Head of caudate nucleus (tissue), 42 donors: ENCODE measurements around the gene CITED2.
"Not testable (repeated sequence)": the region's sequence is repeated elsewhere in the genome, so short reads cannot be mapped to it uniquely, and the experiment has no call there.

Source experiments
- DNase-seq, 42 donors: peaks; one replicate each; pipeline versions ENCODE4 v3.0.0 to v3.0.0-alpha.2; 2020 to 2021; ENCODE audit warnings: mixed read lengths in 7 of 42
- intact Hi-C: fragments of 100-400 bp; cut with DNase I; formaldehyde crosslinking; loops from one replicate; pipeline ENCODE4 v1.15.0; 2022

Gene CITED2

DNA sequence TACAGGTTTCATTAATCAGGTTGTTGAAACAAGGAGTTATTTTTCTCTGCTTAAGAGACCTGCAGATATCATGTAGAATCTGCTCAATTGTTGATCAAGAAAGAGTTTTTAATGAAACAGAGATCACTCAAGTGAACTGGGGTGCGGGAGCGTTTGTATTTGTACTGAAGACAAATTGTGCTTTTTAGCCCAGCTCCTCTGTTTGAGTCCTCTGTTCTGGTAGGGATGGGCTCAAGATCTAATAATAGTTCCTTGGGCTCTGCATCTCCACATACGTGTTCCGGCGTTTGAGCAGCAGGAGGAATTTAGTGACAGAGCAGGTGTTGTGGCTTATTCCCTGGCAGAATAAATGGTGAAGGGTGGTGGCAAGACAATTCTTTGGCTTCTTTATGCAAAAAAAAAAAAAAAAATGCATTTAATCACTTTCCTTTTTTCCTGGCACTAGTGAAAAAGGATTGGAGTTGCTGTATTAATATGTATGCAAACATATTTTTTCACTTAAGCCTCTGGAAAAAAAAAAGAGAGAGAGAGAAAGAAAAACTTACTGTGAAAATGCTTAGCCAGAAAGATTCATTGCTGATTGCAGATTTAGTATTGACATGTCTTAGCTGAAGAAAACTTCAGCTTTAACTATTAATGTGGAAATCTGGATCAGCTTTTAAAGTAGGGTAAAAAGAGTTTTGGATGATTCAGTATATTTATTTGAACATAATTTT, 4.0 kb downstream of the CITED2 start:
- DNase-seq = peak in 1 of 42 donors; percentile 13
- intact Hi-C loops = loop anchor here (10.0 kb wide), 1 partner anchor 236 kb away; the partner anchor contains the start of gene HECA

DNA sequence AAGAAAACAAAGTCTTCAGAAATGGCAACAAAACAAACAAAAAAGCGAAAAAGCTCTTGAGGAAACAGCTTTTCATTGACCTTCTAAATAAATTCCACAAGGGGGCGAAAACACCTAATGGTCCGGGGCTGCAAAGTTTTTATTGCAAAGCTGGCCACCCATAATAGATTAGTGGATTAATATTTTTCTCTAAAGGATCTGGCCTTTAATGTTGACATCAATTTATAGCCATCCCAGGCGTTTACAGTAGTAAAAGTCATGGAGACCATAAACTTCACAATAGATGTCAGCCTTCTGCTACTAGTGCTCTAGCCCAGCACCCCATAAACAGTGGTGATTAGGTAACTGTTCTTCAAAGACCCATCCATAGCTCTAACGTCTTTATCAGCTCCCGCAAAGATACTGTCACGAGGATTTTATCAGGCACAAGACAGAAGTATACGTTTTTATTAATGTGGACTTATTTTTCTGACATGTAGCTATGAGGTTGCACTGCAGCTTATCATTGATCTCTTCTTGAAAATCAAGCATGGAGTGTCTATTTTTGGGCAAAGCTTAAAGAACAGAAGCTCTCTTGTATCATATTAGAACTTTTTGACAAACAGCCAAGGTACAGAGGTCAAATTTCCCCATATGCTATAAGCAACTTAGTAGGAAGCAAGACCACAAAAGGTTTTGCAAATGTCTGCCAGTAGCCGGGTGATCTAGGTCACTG, 4.7 kb downstream of the CITED2 start:
- DNase-seq = peak in 3 of 42 donors; percentile 21 to 45 (median 27)
- intact Hi-C loops = loop anchor here (10.0 kb wide), 1 partner anchor 235 kb away; the partner anchor contains the start of gene HECA

DNA sequence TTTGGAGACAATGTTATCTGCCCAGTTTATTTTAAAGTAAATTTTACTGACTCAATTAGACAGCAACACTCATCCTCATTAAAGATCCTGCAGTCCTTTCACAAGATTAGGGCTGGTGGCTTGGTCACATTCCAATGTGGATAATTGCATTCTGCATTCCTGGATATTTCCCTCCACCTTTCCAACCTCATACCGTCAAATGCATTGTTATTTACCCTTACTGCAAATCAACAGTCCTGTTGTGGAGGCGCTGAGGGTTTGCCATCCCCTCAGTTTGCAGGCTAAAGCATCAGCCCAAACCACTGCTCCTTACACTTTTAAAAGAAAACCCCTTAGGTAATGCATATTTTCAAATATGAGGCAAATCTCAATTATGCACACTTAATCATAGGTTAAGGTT, 5.4 kb downstream of the CITED2 start:
- intact Hi-C loops = no loop called here
- DNase-seq = no peak

DNA sequence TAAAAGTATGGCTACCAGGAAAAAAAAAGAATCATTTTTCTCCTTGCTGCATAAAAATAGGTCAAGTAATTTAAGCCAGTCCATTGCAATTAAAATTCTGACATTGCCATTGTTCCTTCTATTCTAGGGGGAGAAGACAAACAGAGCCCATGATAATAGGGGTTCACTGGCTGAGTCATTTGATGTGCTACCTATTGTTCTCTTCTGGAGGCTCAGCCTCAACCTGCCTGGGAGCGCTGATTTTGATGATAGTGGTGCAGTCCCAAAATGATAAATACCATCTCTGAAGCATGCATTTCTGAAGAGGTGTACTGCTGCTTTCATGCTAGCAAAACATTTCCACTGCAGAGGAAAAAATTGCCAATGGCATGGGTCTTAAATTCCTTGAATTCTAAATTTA, 5.8 kb downstream of the CITED2 start:
- intact Hi-C loops = no loop called here
- DNase-seq = no peak

DNA sequence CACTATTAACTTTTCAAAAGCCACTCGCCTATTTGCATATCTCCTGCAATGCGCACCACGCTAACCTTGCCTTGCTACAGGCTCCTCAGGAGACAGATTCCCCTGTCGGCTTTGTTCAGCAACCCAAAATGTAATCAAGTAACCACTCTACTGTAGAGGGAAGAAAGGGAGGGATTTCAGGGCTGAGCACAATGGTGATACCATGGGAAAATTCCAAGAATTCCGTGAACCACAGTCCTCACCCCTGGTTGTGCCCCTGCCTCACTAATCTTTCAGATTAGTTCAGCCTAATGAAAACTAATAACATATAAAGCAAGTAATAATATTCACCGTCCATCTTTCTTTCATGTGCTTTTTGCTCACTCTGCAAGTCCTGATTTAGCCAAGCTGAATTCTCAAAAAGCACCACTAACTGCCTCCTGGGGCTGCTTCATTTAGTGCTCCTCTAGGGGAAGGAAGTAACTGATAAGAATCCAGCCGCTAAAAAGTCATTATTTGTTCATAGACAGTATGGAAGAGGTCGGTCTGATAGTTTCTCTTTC, 6.6 kb downstream of the CITED2 start:
- intact Hi-C loops = no loop called here
- DNase-seq = no peak

DNA sequence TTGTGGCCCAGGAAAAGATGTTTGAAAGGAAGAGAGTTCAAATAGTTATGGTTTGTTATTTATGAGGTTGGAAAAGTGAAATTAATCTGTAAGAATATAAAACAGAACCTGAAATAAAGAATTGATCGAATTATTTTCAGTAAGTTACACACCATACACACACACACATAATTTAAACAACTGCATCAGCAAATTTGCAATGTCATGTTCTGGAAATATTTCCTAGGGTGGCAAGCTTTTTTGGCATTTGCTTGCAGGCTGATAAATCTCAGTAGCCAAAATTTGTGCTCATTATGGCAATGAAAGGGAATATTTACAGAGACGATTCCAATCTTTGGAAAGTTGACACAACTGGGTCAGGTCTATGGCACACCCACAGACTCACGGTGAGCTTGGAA, 9.5 kb downstream of the CITED2 start:
- DNase-seq = no peak
- intact Hi-C loops = loop anchor here (5.0 kb wide), 2 partner anchors 148 to 548 kb away; no protein-coding TSS in a partner anchor

DNA sequence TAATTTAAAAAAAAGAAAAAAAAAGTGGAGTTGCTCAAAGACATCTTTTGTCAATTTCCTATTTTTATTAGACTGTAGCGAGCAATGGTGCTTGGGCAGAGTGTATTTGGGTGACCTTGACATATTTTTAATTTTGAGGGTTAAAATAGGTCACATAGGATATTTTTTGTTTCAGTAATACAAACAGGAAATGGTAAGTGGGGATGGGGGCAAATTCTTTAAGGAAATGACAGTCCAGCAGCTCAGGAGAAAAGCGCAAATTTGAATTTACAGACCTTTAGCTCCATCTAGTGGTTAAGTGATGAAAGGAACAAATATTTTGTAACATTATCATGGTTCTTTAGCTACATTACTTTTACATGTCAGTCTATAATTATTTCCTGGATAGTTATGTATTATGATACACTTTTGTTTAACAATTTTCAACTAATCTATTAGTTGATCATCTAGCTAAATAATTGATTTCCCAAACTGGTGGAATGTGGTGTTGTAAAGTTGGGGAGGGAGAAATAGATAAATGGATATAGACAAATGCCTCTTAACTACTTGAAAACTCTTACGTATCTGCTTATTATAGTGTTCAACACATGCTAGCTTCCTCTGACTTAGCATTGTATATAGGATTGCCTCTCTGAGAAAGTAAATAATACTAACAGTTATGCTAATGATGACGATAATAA, 10.0 kb downstream of the CITED2 start:
- peak in 1 of 42 donors; percentile 11 for DNase-seq
- intact Hi-C loops = loop anchor here (5.0 kb wide), 2 partner anchors 147 to 547 kb away; no protein-coding TSS in a partner anchor

DNA sequence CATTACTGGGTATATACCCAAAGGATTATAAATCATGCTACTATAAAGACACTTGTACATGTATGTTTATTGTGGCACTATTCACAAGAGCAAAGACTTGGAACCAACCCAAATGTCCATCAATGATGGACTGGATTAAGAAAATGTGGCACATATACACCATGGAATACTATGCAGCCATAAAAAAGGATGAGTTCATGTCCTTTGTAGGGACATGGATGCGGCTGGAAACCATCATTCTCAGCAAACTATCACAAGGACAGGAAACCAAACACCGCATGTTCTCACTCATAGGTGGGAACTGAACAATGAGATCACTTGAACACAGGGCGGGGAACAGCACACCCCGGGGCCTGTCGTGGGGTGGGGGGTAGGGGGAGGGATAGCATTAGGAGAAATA, 10.7 kb downstream of the CITED2 start:
- intact Hi-C loops = loop anchor here (5.0 kb wide), 2 partner anchors 146 to 546 kb away; no protein-coding TSS in a partner anchor
- DNase-seq = not testable (repeated sequence)

DNA sequence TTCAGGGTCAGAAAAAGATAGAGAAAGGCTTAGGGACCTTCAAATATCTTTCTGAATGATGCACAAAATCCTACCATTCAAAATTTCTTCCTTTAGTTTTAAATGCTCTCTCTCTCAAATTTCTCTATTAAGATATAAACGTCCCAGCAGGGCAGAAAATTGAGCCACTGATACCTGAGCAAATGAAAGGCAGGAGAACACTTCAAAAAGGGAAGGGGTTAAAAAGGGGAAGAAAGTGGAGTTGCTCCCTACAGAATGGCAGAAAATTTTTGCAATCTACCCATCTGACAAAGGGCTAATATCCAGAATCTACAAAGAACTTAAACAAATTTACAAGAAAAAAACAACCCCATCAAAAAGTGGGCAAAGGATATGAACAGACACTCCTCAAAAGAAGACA, 11.3 kb downstream of the CITED2 start:
- intact Hi-C loops = loop anchor here (5.0 kb wide), 2 partner anchors 146 to 546 kb away; no protein-coding TSS in a partner anchor

DNA sequence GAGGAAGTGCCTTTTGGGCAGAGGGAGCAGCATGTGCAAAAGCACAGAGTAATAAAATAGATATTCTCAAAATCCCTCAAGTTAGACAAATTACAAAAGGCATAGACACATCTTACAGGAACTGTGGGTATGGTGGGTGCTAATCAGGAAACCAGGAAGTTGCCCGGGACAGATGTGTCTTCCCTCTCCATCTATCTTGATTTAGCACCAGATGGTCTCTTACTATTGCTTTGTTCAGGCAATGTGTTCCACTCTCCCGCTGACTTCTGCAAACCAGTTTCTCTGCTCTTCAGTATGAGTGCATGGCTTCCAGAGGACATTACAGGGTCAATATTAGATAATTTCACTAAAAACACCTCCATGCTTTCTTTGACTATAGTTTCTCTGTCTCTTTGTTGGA, 13.2 kb downstream of the CITED2 start:
- DNase-seq = peak in 1 of 42 donors; percentile 12
- intact Hi-C loops = loop anchor here (5.0 kb wide), 2 partner anchors 144 to 544 kb away; no protein-coding TSS in a partner anchor

More for the DNA sequence above, 11.3 kb downstream of the CITED2 start:
- DNase-seq = not testable (repeated sequence)

DNA sequence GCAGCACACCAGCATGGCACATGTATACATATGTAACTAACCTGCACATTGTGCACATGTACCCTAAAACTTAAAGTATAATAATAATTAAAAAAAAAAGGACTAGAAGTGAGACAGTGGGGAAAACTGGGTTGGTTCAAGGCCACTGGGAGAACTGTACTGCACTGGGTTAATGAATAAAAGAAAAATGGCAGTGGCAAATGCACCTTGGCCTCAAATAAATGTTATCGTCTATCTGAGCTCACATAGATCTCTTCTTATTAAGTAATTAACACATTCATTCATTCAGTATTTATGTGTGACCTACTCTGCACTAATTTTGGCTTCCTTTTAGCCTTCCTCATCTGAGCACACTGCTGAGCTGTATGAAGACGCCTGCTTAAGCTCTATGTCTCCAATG, 17.5 kb downstream of the CITED2 start:
- intact Hi-C loops = no loop called here
- DNase-seq = no peak

DNA sequence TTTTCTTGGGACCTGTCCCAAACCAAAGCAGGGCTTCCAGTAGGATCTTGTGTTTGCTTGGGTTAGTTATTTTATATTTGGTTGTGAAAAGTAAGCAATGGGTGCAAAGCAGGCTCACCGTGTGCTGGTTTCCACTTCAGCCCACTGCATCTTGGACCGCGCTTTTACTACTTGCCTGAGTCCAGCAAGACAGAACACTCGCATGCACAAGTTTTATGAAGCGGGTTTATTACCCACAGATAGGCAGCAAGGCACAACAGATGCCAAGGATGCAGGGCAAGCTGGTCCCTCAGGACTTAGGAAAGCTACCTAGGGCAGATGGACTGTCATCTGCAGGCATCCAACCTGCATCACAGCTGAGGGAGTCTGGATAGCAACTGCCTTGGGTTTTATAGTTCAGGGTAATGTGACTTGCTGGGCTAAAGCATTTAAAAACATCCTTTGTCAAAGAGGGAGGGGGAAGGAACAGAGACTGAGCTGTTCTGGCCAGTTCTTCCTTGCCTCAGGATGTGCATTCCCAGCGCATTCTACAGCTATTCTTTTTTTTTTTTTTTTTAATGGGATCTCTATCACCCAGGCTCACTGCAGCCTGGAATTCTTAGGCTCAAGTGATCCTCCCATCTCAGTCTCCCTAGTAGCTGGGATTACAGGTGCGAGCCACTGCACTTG, 18.5 kb downstream of the CITED2 start:
- intact Hi-C loops = no loop called here
- DNase-seq = no peak

DNA sequence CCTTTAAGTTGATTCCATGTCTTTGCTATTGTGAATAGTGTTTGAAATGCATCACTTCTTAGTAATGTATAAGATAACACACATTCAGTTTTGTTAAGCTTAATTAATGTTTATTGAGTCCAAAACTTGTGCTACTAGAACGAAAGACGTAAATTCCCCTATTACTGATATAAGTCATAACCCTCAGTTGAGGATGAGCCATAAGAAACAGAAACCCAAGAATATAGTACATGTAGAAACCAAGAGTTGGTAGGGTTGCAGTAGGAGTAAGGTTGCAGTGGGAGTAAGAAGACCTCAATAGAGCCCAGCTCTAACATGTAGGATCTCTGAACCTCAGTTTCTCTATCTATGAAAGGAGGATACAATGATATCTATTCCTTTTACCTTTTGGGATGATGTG, 19.3 kb downstream of the CITED2 start:
- DNase-seq = no peak
- intact Hi-C loops = no loop called here

DNA sequence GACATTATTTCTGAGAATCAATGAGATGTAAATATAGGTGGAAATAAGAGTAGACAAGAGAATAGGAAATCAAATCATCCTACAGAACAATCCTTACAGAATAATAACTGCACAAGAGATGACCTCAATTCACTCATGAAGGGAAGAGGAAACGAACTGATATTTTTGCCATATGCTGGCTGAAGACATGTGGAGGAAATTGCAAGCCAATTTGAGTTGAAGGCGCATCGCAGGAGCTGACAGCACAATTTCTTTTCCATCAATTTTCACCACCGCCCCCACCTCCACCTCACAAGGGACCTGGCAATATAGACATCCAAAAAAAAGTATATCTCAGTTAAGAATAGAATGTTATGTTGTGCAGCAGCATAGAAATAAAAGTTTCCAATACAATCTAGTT, 20.3 kb downstream of the CITED2 start:
- peak in 2 of 42 donors; percentile 23 to 25 for DNase-seq
- intact Hi-C loops = no loop called here

DNA sequence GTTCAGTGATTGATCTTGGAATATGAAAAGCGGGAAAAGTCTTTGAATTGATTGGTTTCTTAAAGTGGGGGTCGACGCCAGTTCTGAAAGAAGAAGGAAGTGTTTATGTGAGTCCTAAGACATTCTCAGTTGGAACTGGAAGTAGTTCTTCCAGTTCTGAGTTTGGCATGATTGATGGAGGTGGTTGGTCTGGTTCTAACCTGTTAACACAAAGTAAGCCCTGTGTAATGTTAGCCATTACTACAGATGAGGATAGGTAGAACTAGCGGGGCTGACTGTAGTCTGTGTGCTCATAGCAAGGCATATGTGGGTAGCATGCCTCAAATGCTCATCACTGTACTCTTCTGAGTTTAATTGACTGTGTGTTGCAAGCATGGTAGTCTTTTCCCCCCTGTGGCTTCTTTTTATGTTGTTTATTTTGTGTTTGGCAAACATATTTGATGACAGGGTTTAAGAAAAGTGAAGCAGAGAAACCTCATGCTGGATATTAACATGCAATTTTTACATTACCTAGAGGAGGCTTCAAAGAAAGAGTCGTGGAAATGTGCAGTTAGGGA, 24.9 kb downstream of the CITED2 start:
- no peak for DNase-seq
- intact Hi-C loops = no loop called here

DNA sequence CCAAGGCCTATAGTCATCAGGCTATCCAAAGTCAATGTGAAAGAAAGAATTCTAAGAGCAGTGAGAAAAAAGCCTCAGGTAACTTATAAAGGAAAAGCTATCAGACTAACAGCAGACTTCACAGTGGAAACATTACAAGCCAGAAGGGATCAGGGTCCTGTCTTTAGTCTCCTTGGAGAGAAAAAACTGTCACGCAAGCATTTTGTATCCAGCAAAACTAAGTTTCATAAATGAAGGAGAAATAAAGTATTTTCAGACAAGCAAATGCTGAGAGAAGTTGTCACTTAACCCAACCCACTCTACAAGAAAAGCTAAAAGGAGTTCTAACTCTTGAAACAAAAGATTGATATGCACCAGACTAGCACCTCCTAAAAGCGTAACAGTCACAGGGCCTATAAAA, 28.1 kb downstream of the CITED2 start:
- intact Hi-C loops = no loop called here
- DNase-seq = no peak

DNA sequence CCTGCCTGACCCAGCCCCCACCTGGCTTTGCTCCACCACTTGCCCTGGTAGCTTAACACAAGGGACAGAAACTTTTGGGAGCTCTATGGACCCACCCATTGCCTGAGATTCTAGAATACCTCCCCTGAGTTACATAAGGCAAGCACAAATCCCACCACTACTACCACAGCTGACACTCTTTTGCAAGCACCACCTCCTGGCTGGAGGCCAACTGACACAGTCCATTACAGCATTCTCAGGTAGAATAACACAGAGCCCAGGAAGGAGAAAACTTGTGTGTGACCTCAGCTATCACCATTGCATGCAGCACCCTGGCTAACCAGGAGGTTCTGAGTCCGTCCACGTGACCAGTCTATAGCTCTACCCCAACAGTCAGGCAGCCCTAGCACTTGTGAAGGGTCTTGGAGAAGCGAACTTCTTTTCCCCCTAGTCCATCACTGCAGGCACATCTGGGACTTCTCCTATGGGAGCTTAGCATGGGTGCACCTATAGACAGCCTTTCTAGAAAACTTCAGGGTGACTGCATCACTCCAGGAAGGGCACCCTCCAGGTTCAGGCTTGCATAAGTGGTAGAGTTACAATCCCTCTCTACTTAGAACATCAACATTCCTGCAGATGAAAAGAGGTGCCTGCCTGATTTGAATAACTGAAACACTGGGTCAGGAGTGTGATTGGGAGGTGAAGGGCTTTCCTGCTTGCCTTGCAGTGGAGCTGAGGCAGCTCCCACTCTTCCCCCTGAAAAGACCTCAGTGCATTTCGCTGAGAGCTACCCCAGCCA, 30.1 kb downstream of the CITED2 start:
- intact Hi-C loops = no loop called here
- no peak for DNase-seq
